ENCODE measurements around the gene SERPINA1.

GRCh38 chr14:94378527-94379290 lies 9.7 kb downstream of the SERPINA1 start:
- TF ChIP-seq CTCF (IDR thresholded peaks at IDR 0.05; ENCODE audit: poor library complexity) (no peak), EZH2 (IDR thresholded peaks at IDR 0.05; ENCODE audit: borderline replicate concordance) (no peak)
